GM18499 (cell line): ENCODE data around the gene CEP128.

ENCODE experiments used
- ATAC-seq: cut with Tn5 transposase; IDR thresholded peaks from one replicate; pipeline ENCODE4 v1.9.1; 2021; ENCODE audit warnings: moderate number of reproducible peaks; ENCODE audit not compliant: insufficient read depth, unreplicated experiment

Gene CEP128

GRCh38 chr14:80906336-80906735 is 35.2 kb downstream of the CEP128 start:
- ATAC-seq: no peak

GRCh38 chr14:80902608-80903007 is 38.9 kb downstream of the CEP128 start:
- ATAC-seq: no peak

- ATAC-seq: no peak
Observed at GRCh38 chr14:80901822-80902221, 39.7 kb downstream of the CEP128 start.

GRCh38 chr14:80901260-80901659 is 40.3 kb downstream of the CEP128 start:
- no peak for ATAC-seq

- ATAC-seq: no peak
Observed at GRCh38 chr14:80872645-80873044, 68.9 kb downstream of the CEP128 start.

GRCh38 chr14:80868260-80868659 is 73.3 kb downstream of the CEP128 start:
- ATAC-seq: no peak

GRCh38 chr14:80867798-80868197 is 73.7 kb downstream of the CEP128 start:
- ATAC-seq: no peak

GRCh38 chr14:80867091-80867490 is 74.4 kb downstream of the CEP128 start:
- no peak for ATAC-seq

- ATAC-seq: no peak
Observed at GRCh38 chr14:80865565-80865964, 76.0 kb downstream of the CEP128 start.

GRCh38 chr14:80862983-80863382 is 78.6 kb downstream of the CEP128 start:
- ATAC-seq: no peak

GRCh38 chr14:80862541-80862940 is 79.0 kb downstream of the CEP128 start:
- ATAC-seq: no peak

- ATAC-seq: no peak
Observed at GRCh38 chr14:80850197-80850814, 91.2 kb downstream of the CEP128 start.

GRCh38 chr14:80847070-80847469 is 94.5 kb downstream of the CEP128 start:
- no peak for ATAC-seq

- ATAC-seq: no peak
Observed at GRCh38 chr14:80845856-80846255, 95.7 kb downstream of the CEP128 start.

GRCh38 chr14:80844872-80845271 is 96.7 kb downstream of the CEP128 start:
- no peak for ATAC-seq

- ATAC-seq: no peak
Observed at GRCh38 chr14:80839743-80840142, 101.8 kb downstream of the CEP128 start.

- no peak for ATAC-seq
Observed at GRCh38 chr14:80809663-80810062, 131.9 kb downstream of the CEP128 start.

- no peak for ATAC-seq
Observed at GRCh38 chr14:80805136-80805535, 136.4 kb downstream of the CEP128 start.

GRCh38 chr14:80798878-80799277 is 142.7 kb downstream of the CEP128 start:
- no peak for ATAC-seq

GRCh38 chr14:80798211-80798610 is 143.3 kb downstream of the CEP128 start:
- no peak for ATAC-seq

- ATAC-seq: no peak
Observed at GRCh38 chr14:80792771-80793170, 148.8 kb downstream of the CEP128 start.

GRCh38 chr14:80787876-80788275 is 153.7 kb downstream of the CEP128 start:
- ATAC-seq: no peak

- no peak for ATAC-seq
Observed at GRCh38 chr14:80784820-80785219, 156.7 kb downstream of the CEP128 start.
